NCI-H1105 treated with DMSO at 0.1 percent for 48 hours (cell line): Measurements from ENCODE around the gene TMEM185A.
"Not testable (repeated sequence)": the region's sequence is repeated elsewhere in the genome, so short reads cannot be mapped to it uniquely, and the experiment has no call there.

ENCODE experiments used
- DNase-seq: peaks from one replicate; lab custom pipeline; 2025; lab: John Stamatoyannopoulos, UW

Gene TMEM185A

GRCh38 chrX:149631234-149632165, at the start of gene TMEM185A:
TSS of gene TMEM185A (minus strand) at chrX:149631792. CDS start at chrX:149631580, 212 bp downstream.
- peak; percentile 82 for DNase-seq

GRCh38 chrX:149681182-149681581, 49.6 kb upstream of the TMEM185A start:
- DNase-seq: no peak

GRCh38 chrX:149679164-149679678, 47.6 kb upstream of the TMEM185A start:
- DNase-seq: not testable (repeated sequence)

GRCh38 chrX:149675554-149675953, 44.0 kb upstream of the TMEM185A start:
- not testable (repeated sequence) for DNase-seq

- not testable (repeated sequence) for DNase-seq
Observed at GRCh38 chrX:149675088-149675487, 43.5 kb upstream of the TMEM185A start.

- not testable (repeated sequence) for DNase-seq
Observed at GRCh38 chrX:149660613-149661012, 29.0 kb upstream of the TMEM185A start.

GRCh38 chrX:149656260-149656884, 24.8 kb upstream of the TMEM185A start:
- not testable (repeated sequence) for DNase-seq

GRCh38 chrX:149652232-149652981, 20.8 kb upstream of the TMEM185A start:
- no peak for DNase-seq

GRCh38 chrX:149650162-149650561, 18.6 kb upstream of the TMEM185A start:
- no peak for DNase-seq

- no peak for DNase-seq
Observed at GRCh38 chrX:149648932-149649331, 17.3 kb upstream of the TMEM185A start.

GRCh38 chrX:149647505-149647904, 15.9 kb upstream of the TMEM185A start:
- no peak for DNase-seq

GRCh38 chrX:149643496-149643895, 11.9 kb upstream of the TMEM185A start:
- no peak for DNase-seq

GRCh38 chrX:149641835-149642234, 10.2 kb upstream of the TMEM185A start:
- DNase-seq: no peak

GRCh38 chrX:149641432-149641831, 9.8 kb upstream of the TMEM185A start:
- DNase-seq: no peak

GRCh38 chrX:149639568-149639967, 8.0 kb upstream of the TMEM185A start:
- DNase-seq: no peak

GRCh38 chrX:149638860-149639259, 7.3 kb upstream of the TMEM185A start:
- DNase-seq: no peak

GRCh38 chrX:149633511-149633910, 1.9 kb upstream of the TMEM185A start:
- no peak for DNase-seq

- DNase-seq: peak; percentile 19
Observed at GRCh38 chrX:149630681-149631233, 835 bp downstream of the TMEM185A start.

- DNase-seq: no peak
Observed at GRCh38 chrX:149629730-149630387, 1.7 kb downstream of the TMEM185A start.

GRCh38 chrX:149628768-149629167, 2.8 kb downstream of the TMEM185A start:
- DNase-seq: no peak

- peak; percentile 46 for DNase-seq
Observed at GRCh38 chrX:149628280-149628679, 3.3 kb downstream of the TMEM185A start.
